Measurements from ENCODE around the gene IRS2. TPM values are rescaled to one million over a fixed set of nuclear protein-coding genes. Genes with fewer than 3 reads are reported as not detected.

The IRS2 gene
- polyA plus RNA-seq, 1 donor (not counting 4 experiments of a cell fraction or from before 2014, with no cell fraction given), result 2.3 TPM

DNA sequence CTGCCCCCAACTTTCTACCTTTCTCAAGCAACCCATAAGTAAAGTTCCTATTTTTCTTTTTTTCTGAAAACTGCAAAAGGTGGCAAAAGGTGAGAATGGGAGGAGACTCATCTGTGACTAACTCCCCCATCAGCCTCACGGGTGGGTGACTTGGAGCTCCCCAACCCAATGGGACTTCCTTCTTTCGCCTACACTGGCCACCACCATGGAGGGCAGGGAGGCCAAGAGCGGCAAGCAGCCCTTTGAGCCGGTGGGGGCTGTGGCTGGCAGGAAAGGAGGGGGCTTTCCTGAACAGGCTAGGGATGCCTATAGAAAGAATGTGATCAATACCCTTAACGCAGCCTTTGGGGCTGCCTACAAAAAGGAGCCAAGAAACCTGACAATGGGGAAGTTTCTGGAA lies 16.5 kb downstream of the IRS2 start:
- Histone ChIP-seq H4K20me1 (ENCODE audit: control insufficient read depth, extremely low read depth, insufficient read depth, low read length) (no peaks in the 10 kb centered on the region), H3K79me2 (ENCODE audit: control insufficient read depth, insufficient read depth, low read length) (peaks cover 55% of the 10 kb centered on the region)

GRCh38 chr13:109769275-109769674 lies 17.1 kb downstream of the IRS2 start:
- peaks cover 2% of the 10 kb centered on the region for H3K9me1 ChIP-seq (ENCODE audit: control insufficient read depth, extremely low read depth, insufficient read depth, low read length)
- peaks cover 50% of the 10 kb centered on the region for H3K79me2 ChIP-seq (ENCODE audit: control insufficient read depth, insufficient read depth, low read length)
- H3K4me1 ChIP-seq (ENCODE audit: control insufficient read depth, extremely low read depth, insufficient read depth, low read length), result peaks cover 10% of the 10 kb centered on the region
- H3K4me2 ChIP-seq (ENCODE audit: control insufficient read depth, extremely low read depth, insufficient read depth, low read depth, low read length), result no peak overlapping the region
- H3K4me3 ChIP-seq (ENCODE audit: control insufficient read depth in 2 of 3, extremely low read depth in 1 of 3, insufficient read depth in 2 of 3, low read depth in 1 of 3, low read length in 3 of 3), result no peak overlapping the region
- no peaks in the 10 kb centered on the region for H4K20me1 ChIP-seq (ENCODE audit: control insufficient read depth, extremely low read depth, insufficient read depth, low read length)
- no peaks in the 10 kb centered on the region for H3K27me3 ChIP-seq (ENCODE audit: control insufficient read depth, extremely low read depth, insufficient read depth, low read length)
- dilution Hi-C loops (cut with MboI; ENCODE audit: extremely low pct_ligation_motif_present, low sequenced_read_pairs), result no loop called here
- H2AFZ ChIP-seq (ENCODE audit: control insufficient read depth, low read length), result no peak overlapping the region
- H3K36me3 ChIP-seq (ENCODE audit: control insufficient read depth in 2 of 2, extremely low read depth in 1 of 2, insufficient read depth in 2 of 2, low read length in 2 of 2), result peaks cover 0 to 8% of the 10 kb centered on the region in 2 experiments
- DNase-seq (ENCODE audit: low read depth, low spot score), result no peak
- no peak overlapping the region for H3K27ac ChIP-seq (ENCODE audit: control insufficient read depth, insufficient read depth, low read length)
- no peak for TF ChIP-seq EZH2 (IDR thresholded peaks at IDR 0.05; ENCODE audit: low read length)
- TF ChIP-seq, protein P1, sequence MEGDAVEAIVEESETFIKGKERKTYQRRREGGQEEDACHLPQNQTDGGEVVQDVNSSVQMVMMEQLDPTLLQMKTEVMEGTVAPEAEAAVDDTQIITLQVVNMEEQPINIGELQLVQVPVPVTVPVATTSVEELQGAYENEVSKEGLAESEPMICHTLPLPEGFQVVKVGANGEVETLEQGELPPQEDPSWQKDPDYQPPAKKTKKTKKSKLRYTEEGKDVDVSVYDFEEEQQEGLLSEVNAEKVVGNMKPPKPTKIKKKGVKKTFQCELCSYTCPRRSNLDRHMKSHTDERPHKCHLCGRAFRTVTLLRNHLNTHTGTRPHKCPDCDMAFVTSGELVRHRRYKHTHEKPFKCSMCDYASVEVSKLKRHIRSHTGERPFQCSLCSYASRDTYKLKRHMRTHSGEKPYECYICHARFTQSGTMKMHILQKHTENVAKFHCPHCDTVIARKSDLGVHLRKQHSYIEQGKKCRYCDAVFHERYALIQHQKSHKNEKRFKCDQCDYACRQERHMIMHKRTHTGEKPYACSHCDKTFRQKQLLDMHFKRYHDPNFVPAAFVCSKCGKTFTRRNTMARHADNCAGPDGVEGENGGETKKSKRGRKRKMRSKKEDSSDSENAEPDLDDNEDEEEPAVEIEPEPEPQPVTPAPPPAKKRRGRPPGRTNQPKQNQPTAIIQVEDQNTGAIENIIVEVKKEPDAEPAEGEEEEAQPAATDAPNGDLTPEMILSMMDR (optimal IDR thresholded peaks at IDR 0.05 in 1 of 3, IDR thresholded peaks at IDR 0.05 in 1 of 3, conservative IDR thresholded peaks at IDR 0.05 in 1 of 3; ENCODE audit: extremely low read depth in 1 of 3, insufficient read depth in 2 of 3, low read length in 3 of 3), result no peak
- no peak overlapping the region for H3K9ac ChIP-seq (ENCODE audit: control insufficient read depth, extremely low read depth, insufficient read depth, low read length)
- FAIRE-seq, result no peak
- no peaks in the 10 kb centered on the region for H3K9me3 ChIP-seq (ENCODE audit: control insufficient read depth, low read depth, low read length)

More for the DNA sequence above, 16.5 kb downstream of the IRS2 start:
- TF ChIP-seq, protein P1 (optimal IDR thresholded peaks at IDR 0.05 in 1 of 3, IDR thresholded peaks at IDR 0.05 in 1 of 3, conservative IDR thresholded peaks at IDR 0.05 in 1 of 3; ENCODE audit: extremely low read depth in 1 of 3, insufficient read depth in 2 of 3, low read length in 3 of 3), result no peak
- no peak for TF ChIP-seq EZH2 (IDR thresholded peaks at IDR 0.05; ENCODE audit: low read length)
- Histone ChIP-seq H2AFZ (ENCODE audit: control insufficient read depth, low read length) (no peak overlapping the region), H3K27me3 (ENCODE audit: control insufficient read depth, extremely low read depth, insufficient read depth, low read length) (no peaks in the 10 kb centered on the region), H3K9ac (ENCODE audit: control insufficient read depth, extremely low read depth, insufficient read depth, low read length) (no peak overlapping the region), H3K27ac (ENCODE audit: control insufficient read depth, insufficient read depth, low read length) (no peak overlapping the region), H3K9me3 (ENCODE audit: control insufficient read depth, low read depth, low read length) (no peaks in the 10 kb centered on the region), H3K4me1 (ENCODE audit: control insufficient read depth, extremely low read depth, insufficient read depth, low read length) (peaks cover 3% of the 10 kb centered on the region), H3K4me2 (ENCODE audit: control insufficient read depth, extremely low read depth, insufficient read depth, low read depth, low read length) (no peak overlapping the region), H3K4me3 (ENCODE audit: control insufficient read depth in 2 of 3, extremely low read depth in 1 of 3, insufficient read depth in 2 of 3, low read depth in 1 of 3, low read length in 3 of 3) (no peak overlapping the region), H3K36me3 (ENCODE audit: control insufficient read depth in 2 of 2, extremely low read depth in 1 of 2, insufficient read depth in 2 of 2, low read length in 2 of 2) (peaks cover 0 to 8% of the 10 kb centered on the region in 2 experiments), H3K9me1 (ENCODE audit: control insufficient read depth, extremely low read depth, insufficient read depth, low read length) (peaks cover 2% of the 10 kb centered on the region)
- FAIRE-seq, result no peak
- dilution Hi-C loops (cut with MboI; ENCODE audit: extremely low pct_ligation_motif_present, low sequenced_read_pairs), result no loop called here
- no peak for DNase-seq (ENCODE audit: low read depth, low spot score)
